HG03520 (cell line): Measurements from ENCODE around the gene SEC61G.

Experiments used
- ATAC-seq: cut with Tn5 transposase; IDR thresholded peaks from one replicate; pipeline ENCODE4 v1.9.1; 2021; ENCODE audit warnings: mild to moderate bottlenecking, moderate library complexity; ENCODE audit not compliant: unreplicated experiment

The SEC61G gene

DNA sequence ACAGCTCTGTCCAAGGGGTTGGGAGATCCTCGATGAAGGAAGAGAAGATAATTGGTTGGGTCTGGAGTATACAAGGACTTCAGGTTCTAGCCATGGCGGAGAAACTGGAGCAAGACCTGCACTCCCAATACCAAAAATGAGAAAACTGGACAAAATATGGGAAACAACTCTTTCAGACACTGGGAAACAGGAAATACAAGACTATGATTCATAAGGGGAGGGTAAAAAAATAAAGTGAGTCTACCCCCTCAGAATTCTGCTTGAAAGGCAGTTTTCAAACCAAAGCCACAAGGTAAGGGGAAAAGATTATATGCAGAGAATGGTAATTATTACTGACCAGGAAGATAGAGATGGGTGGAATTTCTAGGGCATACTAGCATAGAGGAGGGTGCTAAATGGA, 10.2 kb upstream of the SEC61G start:
- no peak for ATAC-seq

DNA sequence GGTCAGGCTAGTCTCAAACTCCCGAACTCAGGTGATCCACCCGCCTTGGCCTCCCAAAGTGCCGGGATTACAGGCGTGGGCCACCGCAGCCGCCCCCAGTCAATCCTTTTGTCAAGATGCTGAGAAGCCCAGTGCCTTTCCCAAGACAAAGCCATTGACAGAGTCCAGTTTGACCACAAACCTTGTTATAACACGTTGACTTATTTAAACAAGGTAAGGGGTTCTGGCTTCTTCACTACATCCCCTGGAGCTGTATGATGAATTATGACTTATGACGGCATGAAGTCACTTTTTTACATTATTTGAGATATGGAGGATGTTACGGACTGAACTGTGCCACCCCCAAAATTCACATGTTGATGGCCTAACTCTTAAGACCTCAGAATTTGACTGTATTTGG, 5.8 kb upstream of the SEC61G start:
- no peak for ATAC-seq

DNA sequence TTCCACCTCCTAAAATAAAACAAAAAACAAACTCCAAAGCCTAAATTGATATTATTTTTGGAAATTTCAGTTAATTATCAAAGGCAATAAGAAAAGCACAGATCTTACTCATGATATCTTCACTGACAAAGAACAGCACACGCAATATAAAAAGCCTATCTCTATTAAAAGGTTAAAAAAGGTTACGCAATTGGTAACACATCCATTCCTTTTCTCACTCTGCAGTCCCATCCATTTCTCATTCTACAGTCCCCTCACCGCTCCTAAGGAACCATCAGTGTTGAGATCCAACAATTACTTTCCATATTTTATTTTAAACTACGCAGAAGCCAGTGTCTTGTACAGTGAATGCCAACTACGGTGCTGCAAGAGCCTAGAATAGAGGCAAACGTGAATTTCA, 1.3 kb downstream of the SEC61G start:
- ATAC-seq: no peak

DNA sequence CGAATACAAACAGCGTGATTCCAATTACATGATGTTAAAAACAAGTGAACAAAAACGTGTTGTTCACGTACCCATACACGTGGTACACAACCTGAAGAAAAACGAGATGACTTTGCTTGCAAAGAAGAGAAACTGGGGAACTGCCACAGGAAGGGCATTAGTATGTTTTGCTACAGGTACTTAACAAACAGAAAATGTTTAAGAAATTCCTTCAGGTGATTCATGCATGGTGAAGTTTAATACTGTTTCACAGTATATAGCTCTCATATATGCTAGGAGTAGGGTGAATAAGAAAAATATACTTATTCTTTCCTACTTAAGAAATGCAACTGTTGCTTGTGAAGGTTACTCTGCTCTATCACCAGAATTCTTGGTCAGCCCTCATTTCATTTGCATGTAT, 9.8 kb downstream of the SEC61G start:
- no peak for ATAC-seq

DNA sequence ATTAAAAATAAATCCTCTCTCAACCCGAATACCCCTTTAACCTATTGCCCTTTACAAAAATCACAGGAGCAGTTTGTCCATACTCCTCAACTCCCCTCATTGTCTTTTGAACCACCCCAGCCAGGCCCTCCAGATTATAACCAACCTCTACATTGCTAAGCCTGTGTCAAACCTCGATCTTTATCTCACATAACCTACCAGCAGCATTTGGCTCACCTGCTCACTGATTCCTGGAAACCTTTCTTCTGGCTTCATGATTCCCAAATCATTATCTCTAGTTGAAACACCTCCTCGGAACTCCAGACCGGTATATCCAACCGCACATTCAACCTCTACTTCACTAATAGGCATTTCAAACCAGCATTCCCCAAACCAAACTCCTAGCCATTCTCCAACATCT, 11.8 kb downstream of the SEC61G start:
- no peak for ATAC-seq

DNA sequence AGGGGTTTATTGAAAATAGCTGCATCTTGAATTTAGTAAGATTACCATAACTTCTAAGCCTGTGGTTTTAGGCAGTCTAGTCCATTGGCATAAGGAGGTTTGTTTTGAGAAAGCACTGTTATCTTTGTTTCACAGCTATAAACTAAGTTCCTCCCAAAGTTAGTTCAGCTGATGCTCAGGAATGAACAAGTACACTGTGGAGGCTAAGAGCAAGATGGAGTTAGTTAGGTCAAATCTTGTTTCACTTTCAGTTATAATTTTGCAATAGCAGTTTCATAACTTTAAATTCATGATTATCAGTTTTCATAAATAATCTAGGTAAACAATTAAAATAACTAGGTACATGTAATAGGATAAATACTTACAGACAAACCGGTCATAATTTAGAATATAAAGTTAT, 15.4 kb downstream of the SEC61G start:
- no peak for ATAC-seq

DNA sequence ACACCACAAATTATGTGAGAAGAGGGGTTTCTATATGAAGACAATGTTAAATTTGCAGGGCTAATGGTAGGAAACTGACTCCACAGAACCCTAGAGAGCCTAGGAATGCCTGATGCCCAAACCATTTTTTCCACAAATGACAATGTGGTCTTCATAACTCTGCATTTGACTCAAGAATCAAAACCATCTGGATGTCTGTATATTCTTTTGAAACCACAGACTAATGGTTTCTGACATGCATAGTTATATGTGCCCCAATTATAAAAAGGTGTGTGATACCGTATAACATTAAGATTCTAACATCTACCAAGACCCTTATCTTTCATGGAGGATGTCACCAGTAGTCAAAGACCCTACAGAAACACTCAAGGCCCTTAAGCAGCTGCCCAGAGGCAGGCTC, 20.3 kb downstream of the SEC61G start:
- no peak for ATAC-seq

DNA sequence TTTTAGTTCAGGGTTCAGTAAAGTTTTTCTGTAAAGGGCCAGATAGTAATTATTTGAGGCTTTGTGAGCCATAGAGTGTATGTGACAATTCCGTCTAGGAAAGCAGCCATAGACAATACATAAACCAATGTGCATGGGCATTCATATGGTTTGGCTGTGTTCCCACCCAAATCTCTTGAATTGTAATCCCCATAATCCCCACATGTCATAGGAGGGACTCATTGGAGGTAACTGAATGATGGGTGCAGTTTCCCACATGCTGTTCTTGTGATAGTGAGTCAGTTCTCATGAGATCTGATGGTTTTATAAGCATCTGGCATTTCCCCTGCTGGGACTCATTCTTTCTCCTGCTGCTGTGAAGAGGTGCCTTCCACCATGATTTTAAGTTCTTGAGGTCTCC, 29.9 kb downstream of the SEC61G start:
- no peak for ATAC-seq

DNA sequence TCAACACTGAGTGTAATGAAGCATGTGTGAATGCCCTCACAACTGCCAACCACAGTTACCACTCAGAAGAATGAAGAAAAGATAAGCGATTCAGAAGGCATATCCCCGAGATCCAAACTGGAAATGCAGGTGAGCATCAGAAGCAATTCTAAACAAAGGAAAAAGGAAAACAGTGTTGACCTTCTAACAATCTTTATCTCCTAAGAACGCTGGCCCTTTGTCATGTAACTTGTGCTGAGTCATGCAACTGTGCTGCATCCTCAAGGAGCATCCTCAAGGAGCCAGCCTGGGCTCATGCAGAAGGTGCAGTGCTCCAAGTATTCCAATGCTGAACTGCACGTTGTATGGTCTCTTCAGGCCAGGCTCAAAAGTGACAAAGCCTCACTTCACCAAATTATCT, 30.6 kb downstream of the SEC61G start:
- no peak for ATAC-seq

DNA sequence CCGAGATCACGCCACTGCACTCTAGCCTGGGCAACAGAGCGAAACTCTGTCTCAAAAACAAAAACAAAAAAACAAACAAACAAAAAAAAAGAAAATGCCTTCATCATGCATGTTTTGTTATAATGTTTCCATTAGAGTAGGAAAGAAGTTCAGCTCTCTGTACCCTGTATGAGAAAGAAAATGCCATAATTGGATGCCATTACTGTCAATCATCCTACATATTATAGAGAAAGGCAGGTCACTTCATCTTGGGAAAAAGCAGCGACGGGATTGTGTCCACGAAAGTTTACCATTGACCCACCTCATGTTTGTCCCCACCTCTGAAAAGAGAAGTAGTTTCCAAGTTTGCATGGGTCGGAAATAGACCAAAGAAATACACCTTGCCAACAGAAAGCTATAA, 33.8 kb downstream of the SEC61G start:
- no peak for ATAC-seq

DNA sequence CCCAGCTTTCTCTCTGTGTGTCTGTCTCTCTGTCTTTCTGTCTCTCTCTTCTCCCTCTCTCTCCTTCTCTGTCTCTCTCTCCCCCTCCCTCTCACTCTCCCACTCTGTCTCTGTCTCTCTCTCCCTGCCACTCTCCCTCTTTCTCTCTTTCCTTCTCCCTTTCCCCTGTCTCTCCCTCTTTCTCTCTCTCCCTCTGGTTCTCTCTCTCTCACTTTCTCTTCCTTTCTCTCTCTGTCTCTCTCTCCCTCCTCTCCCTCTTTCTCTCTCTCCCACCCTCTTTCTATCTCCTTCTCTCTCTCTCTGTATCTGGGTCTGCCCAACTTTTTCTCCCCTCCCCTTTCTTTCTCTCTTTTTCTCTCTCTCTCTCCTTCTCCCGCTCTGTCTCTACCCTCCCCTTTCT, 36.5 kb downstream of the SEC61G start:
- no peak for ATAC-seq

DNA sequence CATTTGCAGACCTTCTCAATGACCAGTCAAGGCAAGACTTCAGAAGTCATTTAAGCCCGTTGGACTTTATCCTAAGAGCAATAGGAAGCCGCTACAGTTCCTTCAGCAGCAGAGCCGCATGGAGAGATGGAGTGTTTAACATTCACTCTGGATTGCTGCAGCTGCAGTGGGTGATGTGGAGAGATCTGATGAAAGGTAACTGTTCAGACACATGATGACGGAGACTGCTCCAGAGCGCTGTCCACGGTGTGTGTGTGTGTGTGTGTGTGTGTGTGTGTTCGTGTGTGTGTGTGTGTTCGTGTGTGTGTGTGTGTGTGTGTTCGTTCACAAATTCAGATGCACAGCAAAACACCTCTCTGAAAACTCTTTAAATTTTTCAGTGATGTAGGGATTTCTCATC, 37.0 kb downstream of the SEC61G start:
- no peak for ATAC-seq

DNA sequence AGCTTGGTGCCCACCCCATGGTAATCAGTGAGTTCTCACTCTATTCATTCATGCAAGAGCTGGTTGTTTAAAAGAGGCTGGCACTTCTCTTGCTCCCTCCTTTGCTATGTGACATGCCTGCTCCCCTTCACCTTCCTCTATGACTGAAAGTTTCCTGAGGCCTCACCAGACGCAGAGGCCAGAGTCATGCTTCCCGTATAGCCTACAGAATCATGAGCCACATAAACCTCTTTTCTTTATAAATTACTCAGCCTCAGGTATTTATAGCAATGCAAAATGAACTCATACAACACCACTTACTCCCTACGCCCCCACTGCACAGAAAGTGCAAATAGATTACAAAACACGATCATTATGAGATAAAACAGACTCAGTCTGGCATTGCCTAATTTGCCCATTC, 39.0 kb downstream of the SEC61G start:
- ATAC-seq: no peak

DNA sequence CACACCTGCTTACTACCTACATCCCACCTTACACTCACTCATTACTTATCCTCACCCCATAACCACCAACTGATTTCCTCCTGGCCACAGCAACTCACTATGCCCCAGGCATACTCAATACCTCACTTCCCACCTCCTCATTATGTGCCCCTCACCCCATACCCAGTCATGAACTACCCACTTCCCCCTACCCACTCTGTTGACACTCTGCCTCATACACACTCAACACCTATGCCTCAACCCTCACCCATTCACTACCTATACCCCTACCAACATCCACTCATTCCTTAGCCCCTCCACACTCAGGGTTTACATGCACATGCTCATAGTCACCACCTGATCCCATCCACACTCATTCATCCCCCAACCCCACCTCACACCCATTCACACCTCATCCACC, 39.6 kb downstream of the SEC61G start:
- ATAC-seq: no peak

DNA sequence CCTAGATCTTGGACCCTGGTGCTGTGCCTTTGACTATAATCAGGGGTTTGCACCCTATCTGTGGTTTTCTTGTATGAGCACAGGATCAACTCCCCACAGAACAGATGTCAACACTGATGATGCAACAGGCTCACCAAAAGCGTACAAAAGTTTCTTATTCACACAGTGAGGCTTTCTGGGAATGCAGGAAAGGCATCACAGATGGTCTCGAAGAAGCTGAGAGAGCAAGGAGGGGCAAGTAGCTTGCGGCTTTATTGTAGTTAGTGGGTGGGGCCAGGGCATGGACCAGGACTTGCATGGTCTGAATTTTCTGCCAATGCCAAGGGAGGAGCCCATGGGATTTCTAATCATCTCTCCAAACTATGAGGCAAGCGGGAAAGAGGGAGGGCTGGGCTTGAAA, 46.2 kb downstream of the SEC61G start:
- no peak for ATAC-seq

DNA sequence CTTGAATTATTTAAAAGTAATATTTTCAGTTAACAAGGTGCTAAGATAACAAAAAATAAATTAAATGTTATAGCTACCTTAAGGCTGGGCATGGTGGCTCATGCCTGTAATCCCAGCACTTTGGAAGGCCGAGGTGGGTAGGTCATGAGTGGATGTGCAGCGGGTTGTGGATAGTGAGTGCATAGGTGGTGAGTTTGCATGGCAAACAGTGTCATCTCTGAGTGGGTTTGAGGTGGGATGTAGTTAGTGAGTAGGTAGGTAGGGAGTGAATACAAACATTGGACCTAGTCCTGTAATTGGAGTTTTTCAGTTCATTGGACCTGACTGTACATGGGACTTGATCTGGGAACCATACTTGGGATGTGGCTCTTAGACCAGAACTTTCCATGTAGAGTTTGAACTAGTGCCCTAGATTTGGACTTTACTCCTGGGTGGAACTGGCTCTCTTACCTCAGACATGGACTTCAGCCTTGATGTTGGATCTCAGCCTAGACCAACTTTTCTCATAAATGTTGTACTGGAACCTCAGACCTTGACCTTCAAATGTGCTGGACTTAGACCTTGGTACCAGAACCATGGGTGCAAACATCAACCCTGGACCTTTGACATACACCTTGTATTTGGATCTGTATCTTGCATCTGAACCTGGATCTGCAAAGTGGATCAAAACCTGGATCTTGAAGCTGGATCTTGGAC, 47.0 kb downstream of the SEC61G start:
- ATAC-seq: no peak

DNA sequence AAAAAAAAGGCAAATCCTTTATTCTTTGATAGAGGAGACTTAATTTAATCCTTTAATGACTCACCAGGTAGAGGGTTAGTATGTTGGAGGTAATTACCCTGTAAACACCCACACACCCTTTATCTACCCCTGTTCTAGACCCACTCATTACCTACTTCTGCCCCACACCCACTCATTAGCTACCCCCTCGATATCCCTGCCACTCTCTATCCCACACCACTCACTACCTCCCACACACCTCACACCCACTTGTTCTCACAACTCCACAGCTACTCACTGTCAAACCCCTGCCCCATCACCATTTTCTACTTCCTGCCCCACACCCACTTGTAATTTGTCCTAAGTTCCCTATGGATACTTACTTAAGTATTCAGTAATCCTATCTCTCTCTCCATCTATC, 49.7 kb downstream of the SEC61G start:
- ATAC-seq: no peak

DNA sequence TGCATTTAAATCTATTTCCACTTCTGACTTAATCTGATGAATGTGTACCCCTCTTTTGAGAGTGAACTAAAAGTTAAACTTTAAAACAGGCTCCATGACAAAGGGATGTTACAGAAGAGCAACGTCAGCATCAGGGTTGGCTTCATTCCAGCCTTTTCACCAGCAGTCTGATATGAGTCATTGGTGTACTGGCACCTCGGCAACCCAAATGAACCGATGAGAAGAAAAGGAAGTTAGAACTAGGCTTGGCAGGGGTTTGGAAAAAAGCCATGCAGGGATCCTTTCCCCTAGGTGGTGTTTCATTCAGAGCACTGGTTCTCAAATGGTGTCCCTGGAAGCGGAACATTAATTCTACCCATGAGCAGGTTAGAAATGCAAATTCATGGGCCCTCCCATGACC, 53.6 kb downstream of the SEC61G start:
- ATAC-seq: no peak

DNA sequence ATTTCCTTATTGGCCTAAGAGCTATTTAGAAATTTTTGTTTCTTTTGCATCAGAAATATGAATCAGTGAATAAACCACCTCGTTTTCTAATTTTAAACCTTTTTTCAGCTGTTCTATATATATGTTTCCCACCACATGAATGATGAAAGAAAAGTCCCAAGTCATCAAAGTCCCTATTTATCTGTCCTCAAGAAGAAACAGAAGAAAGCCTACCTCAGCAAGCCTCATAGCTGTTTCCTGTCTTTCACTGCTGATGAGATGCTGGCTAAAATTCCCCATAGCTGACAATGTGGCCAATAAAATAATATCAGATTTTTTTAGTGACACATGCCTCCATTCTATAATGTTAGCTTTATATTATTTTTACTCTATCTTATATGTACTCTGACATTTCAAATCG, 54.2 kb downstream of the SEC61G start:
- ATAC-seq: no peak
